Measurements from ENCODE around the gene PDE4B.

DNA sequence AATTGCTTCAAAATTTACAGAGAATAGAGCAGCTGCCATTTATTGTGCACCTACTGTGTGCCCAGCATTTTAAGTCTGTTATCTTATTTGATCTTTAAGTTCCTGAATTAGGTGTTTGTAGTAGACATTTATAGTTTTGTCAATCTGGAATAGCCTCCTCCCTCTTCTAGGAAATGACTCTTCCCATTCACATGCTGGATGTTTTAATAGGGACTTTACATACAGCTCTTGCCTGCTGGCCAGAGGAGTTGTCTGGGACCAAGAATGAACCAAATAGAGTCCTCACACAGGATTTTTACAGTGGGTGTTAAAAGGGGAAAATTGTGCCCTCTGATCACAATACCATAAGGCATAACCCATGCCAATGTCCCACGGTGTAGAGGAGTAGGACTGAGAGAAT lies 367.1 kb downstream of the PDE4B start:
- no peak for TF ChIP-seq KDM1A (IDR thresholded peaks at IDR 0.05; ENCODE audit: low read depth)
- no peak for TF ChIP-seq CHD2 (IDR thresholded peaks at IDR 0.05; ENCODE audit: low read length, partially characterized antibody)
- no peak for TF ChIP-seq CTCF (IDR thresholded peaks at IDR 0.05)
- TF ChIP-seq EP300 (IDR thresholded peaks at IDR 0.05), result no peak
- TF ChIP-seq MAX (IDR thresholded peaks at IDR 0.05), result no peak
- no peak for TF ChIP-seq MYC (IDR thresholded peaks at IDR 0.05; ENCODE audit: borderline replicate concordance, low read length)
- no peak for TF ChIP-seq POLR2A (IDR thresholded peaks at IDR 0.05; ENCODE audit: low read length)

Measured in A549 (cell line).